Mammary epithelial cell (primary cell): ENCODE measurements around the gene KCNJ6.

Experiments
- EZH2 ChIP-seq: IDR thresholded peaks from 2 replicates; pipeline ENCODE4 v1.6.1; 2012; ENCODE audit warnings: low read length, inconsistent platforms, borderline replicate concordance
- TF ChIP-seq, protein P1 (sequence below), 2 donors: IDR thresholded peaks in 1 of 2; conservative IDR thresholded peaks in 1 of 2; 2 replicates each; pipeline ENCODE4 v1.5.1; 2011 to 2012; ENCODE audit warnings: inconsistent platforms in 2 of 2, low read length in 2 of 2, mild to moderate bottlenecking in 2 of 2, control low read depth in 1 of 2, low read depth in 1 of 2; ENCODE audit not compliant: insufficient read depth in 1 of 2; ENCODE audit errors: extremely low read depth in 1 of 2

GRCh38 chr21:37877171-37877570 lies 39.1 kb downstream of the KCNJ6 start:
- TF ChIP-seq EZH2 = no peak
- TF ChIP-seq, protein P1, sequence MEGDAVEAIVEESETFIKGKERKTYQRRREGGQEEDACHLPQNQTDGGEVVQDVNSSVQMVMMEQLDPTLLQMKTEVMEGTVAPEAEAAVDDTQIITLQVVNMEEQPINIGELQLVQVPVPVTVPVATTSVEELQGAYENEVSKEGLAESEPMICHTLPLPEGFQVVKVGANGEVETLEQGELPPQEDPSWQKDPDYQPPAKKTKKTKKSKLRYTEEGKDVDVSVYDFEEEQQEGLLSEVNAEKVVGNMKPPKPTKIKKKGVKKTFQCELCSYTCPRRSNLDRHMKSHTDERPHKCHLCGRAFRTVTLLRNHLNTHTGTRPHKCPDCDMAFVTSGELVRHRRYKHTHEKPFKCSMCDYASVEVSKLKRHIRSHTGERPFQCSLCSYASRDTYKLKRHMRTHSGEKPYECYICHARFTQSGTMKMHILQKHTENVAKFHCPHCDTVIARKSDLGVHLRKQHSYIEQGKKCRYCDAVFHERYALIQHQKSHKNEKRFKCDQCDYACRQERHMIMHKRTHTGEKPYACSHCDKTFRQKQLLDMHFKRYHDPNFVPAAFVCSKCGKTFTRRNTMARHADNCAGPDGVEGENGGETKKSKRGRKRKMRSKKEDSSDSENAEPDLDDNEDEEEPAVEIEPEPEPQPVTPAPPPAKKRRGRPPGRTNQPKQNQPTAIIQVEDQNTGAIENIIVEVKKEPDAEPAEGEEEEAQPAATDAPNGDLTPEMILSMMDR (conservative IDR thresholded peaks at IDR 0.05 in 1 of 2, IDR thresholded peaks at IDR 0.05 in 1 of 2; ENCODE audit: extremely low read depth in 1 of 2, insufficient read depth in 1 of 2, low read depth in 1 of 2, low read length in 2 of 2) = no peak
